Erythroblast (primary cell): ENCODE results near the gene NRXN3.

ENCODE experiments used
- GATA1 ChIP-seq: IDR thresholded peaks from 2 replicates; pipeline ENCODE4 v1.6.1; 2011; ENCODE audit warnings: low read depth, mild to moderate bottlenecking, control low read depth, low read length, moderate library complexity
- POLR2A ChIP-seq: IDR thresholded peaks from 2 replicates; pipeline ENCODE4 v1.6.1; 2011; ENCODE audit warnings: mild to moderate bottlenecking, low read length

- TF ChIP-seq POLR2A (no peak), GATA1 (no peak)
Measured at GRCh38 chr14:78674820-78675219, 504.6 kb downstream of the NRXN3 start.
